Naive thymus-derived CD4-positive, alpha-beta T cell (primary cell): ENCODE measurements around the gene CAMK2A. TPM values are rescaled to one million over a fixed set of nuclear protein-coding genes. Genes with fewer than 3 reads are reported as not detected.

Experiments
- ATAC-seq: fragments of 150-1000 bp; cut with Tn5 transposase; 2 replicates; pipeline ENCODE4 v1.10.0; 2021; ENCODE audit warnings: mild to moderate bottlenecking, moderate library complexity
- CTCF ChIA-PET: fragments of 350-600 bp; sonication (Branson Sonifier 250); formaldehyde crosslinking; loops from one replicate; lab custom pipeline; 2021; ENCODE audit warnings: antibody characterized with exemption; lab: Charles Lee
- POLR2A ChIA-PET: fragments of 350-600 bp; sonication (Branson Sonifier 250); formaldehyde crosslinking; loops from one replicate; lab custom pipeline; 2021; ENCODE audit warnings: antibody characterized with exemption, inconsistent platforms; lab: Charles Lee
- DNase-seq, 9 donors: peaks; one replicate each; pipeline versions ENCODE4 v3.0.0 to v3.0.0-alpha.2; 2020 to 2022; ENCODE audit warnings: mixed read lengths in 1 of 9
- H3K27ac ChIP-seq: one replicate; pipeline ENCODE4 v1.7.0; 2013; ENCODE audit warnings: mild to moderate bottlenecking, low read depth, low read length, moderate library complexity
- H3K27me3 ChIP-seq, 2 donors: one replicate each; pipeline ENCODE4 v1.7.0; 2013; ENCODE audit warnings: low read length in 2 of 2, mild to moderate bottlenecking in 2 of 2, moderate library complexity in 2 of 2; ENCODE audit not compliant: control insufficient read depth in 2 of 2, insufficient read depth in 2 of 2
- H3K36me3 ChIP-seq, 3 experiments: 1 replicate in 2 of 3; 2 replicates in 1 of 3; pipeline ENCODE4 v1.7.0; 2013; ENCODE audit warnings: low read length in 3 of 3, mild to moderate bottlenecking in 3 of 3, moderate library complexity in 1 of 3; ENCODE audit not compliant: insufficient read depth in 3 of 3, control insufficient read depth in 2 of 3
- H3K4me1 ChIP-seq, 2 donors: one replicate each; pipeline ENCODE4 v1.7.0; 2013; ENCODE audit warnings: low read length in 2 of 2, mild to moderate bottlenecking in 2 of 2, moderate library complexity in 1 of 2; ENCODE audit not compliant: control insufficient read depth in 2 of 2, insufficient read depth in 2 of 2
- H3K4me3 ChIP-seq: 2 replicates; pipeline ENCODE4 v1.7.0; 2013; ENCODE audit warnings: mild to moderate bottlenecking, low read length
- H3K9me3 ChIP-seq, 3 experiments: 1 replicate in 2 of 3; 2 replicates in 1 of 3; pipeline ENCODE4 v1.7.0; 2013; ENCODE audit warnings: low read length in 3 of 3; ENCODE audit not compliant: control insufficient read depth in 2 of 3
- H3K27ac Mint-ChIP-seq, 9 donors: one replicate each; pipeline ENCODE4 v1.8.0; 2020 to 2022; ENCODE audit warnings: mixed read lengths in 9 of 9, mild to moderate bottlenecking in 8 of 9, moderate library complexity in 5 of 9, inconsistent platforms in 2 of 9
- H3K27me3 Mint-ChIP-seq, 5 donors: one replicate each; pipeline ENCODE4 v1.8.0; 2021 to 2022; ENCODE audit warnings: mixed read lengths in 5 of 5, mild to moderate bottlenecking in 1 of 5
- H3K36me3 Mint-ChIP-seq, 5 donors: one replicate each; pipeline ENCODE4 v1.8.0; 2020 to 2022; ENCODE audit warnings: mixed read lengths in 5 of 5, mild to moderate bottlenecking in 3 of 5, inconsistent platforms in 1 of 5
- H3K4me1 Mint-ChIP-seq, 7 donors: one replicate each; pipeline ENCODE4 v1.8.0; 2020 to 2022; ENCODE audit warnings: mixed read lengths in 7 of 7, mild to moderate bottlenecking in 3 of 7, inconsistent platforms in 1 of 7
- H3K4me3 Mint-ChIP-seq, 10 donors: one replicate each; pipeline ENCODE4 v1.8.0; 2020 to 2022; ENCODE audit warnings: mild to moderate bottlenecking in 10 of 10, mixed read lengths in 10 of 10, moderate library complexity in 6 of 10, inconsistent platforms in 2 of 10
- H3K9me3 Mint-ChIP-seq, 11 donors: one replicate each; pipeline ENCODE4 v1.8.0; 2020 to 2022; ENCODE audit warnings: mixed read lengths in 11 of 11, mild to moderate bottlenecking in 4 of 11, inconsistent platforms in 1 of 11, moderate library complexity in 1 of 11
- intact Hi-C, 2 donors: fragments of 100-400 bp; cut with micrococcal nuclease; formaldehyde crosslinking; loops; one replicate each; pipeline ENCODE4 v1.15.1; 2023
- polyA plus RNA-seq, 2 donors: library from polyadenylated mRNA; unstranded; fragments of 300-500 nt; fragmentation: Illumina TruSeq; gene quantifications; one replicate each; pipeline ENCODE4 v1.2.3, GENCODE V29; 2021
- total RNA-seq, 6 experiments: library from RNA in 5 of 6; stranded (reverse) in 5 of 6; gene quantifications; 1 replicate in 5 of 6; 2 replicates in 1 of 6; pipeline ENCODE4 v1.2.3 and lab custom pipeline; 2021 to 2026

Gene CAMK2A
- total and polyA plus RNA-seq, 7 experiments from 2014 or later: not detected

DNA sequence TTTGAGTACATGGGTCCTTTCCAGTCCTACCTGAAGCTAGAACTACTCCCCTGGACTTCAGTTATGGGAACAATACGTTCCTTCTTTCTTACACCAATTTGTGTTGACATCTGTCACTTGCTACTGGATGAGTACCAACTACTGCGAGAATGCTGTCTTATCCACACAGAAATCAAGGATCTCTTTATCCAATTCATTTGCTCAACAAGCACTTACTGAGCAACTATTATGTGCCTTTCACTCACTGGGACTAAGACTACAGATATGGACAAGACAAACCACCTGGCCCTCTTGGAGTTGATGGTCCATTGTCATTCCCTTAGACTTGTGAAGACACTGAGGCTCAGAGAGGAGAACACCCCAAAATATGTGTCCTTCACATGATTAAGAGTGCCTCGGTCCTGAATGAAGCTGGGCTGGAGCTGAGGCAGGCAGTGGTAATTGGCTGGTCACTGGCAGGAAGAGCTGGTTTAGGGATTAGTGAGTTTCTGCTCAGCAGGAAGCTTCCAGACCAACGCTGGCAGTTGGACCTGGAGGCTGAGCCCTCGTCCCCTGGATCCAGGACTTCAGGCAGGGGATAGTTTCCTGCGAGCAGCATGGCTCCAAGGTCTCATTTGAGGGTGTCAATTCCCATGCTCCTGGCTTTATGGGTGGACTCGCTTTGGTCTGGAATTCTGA, 21.6 kb upstream of the CAMK2A start:
- Mint-ChIP-seq H3K36me3 (peaks cover 0 to 4% (median 0%) of the 10 kb centered on the region in 5 donors), H3K4me1 (no peaks in the 10 kb centered on the region), H3K4me3 (no peak overlapping the region), H3K27ac (peak overlapping the region in 1 of 9 donors; percentile 57), H3K27me3 (peaks cover 0 to 12% (median 6%) of the 10 kb centered on the region in 5 donors), H3K9me3 (peaks cover 0 to 2% (median 0%) of the 10 kb centered on the region in 11 donors)
- Histone ChIP-seq H3K4me3 (no peak overlapping the region), H3K9me3 (no peaks in the 10 kb centered on the region), H3K27me3 (no peaks in the 10 kb centered on the region), H3K27ac (no peak overlapping the region), H3K4me1 (no peaks in the 10 kb centered on the region), H3K36me3 (no peaks in the 10 kb centered on the region)
- intact Hi-C loops: no loop called here
- peak; percentile 20 for ATAC-seq
- ChIA-PET POLR2A (interaction anchor here (0.6 kb wide), 1 partner anchor 355 kb away, joined by 3 read pairs; no protein-coding TSS in a partner anchor), CTCF (no interaction called here)
- no peak for DNase-seq

DNA sequence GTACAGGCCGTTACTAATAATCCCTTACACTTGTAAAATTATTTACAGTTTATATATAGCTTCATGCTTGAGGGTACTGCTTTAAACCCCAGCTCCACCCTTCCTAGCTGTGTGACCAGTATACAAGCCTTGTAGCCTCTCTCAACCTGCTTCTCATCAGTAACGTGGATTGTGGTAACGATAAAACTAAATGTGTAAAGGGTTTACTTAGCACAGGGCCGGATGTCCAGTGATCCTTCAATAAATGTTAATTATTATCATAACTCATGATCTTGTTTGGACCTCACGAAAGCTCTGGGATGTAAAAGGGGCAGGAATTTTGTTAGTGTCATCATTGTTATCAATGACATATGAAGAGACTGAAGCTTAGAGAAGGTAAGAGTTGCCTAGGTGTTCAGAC, 20.7 kb upstream of the CAMK2A start:
- no peak for ATAC-seq
- Histone ChIP-seq H3K4me1 (no peaks in the 10 kb centered on the region), H3K9me3 (no peaks in the 10 kb centered on the region), H3K36me3 (no peaks in the 10 kb centered on the region), H3K27me3 (no peaks in the 10 kb centered on the region), H3K27ac (no peak overlapping the region), H3K4me3 (no peak overlapping the region)
- Mint-ChIP-seq H3K9me3 (peaks cover 0 to 2% (median 0%) of the 10 kb centered on the region in 11 donors), H3K27ac (no peak overlapping the region), H3K27me3 (peaks cover 0 to 17% (median 7%) of the 10 kb centered on the region in 5 donors), H3K4me3 (no peak overlapping the region), H3K4me1 (peaks cover 0 to 7% (median 3%) of the 10 kb centered on the region in 7 donors), H3K36me3 (peaks cover 0 to 4% (median 0%) of the 10 kb centered on the region in 5 donors)
- CTCF ChIA-PET: no interaction called here
- POLR2A ChIA-PET: no interaction called here
- intact Hi-C loops: no loop called here
- DNase-seq: no peak

DNA sequence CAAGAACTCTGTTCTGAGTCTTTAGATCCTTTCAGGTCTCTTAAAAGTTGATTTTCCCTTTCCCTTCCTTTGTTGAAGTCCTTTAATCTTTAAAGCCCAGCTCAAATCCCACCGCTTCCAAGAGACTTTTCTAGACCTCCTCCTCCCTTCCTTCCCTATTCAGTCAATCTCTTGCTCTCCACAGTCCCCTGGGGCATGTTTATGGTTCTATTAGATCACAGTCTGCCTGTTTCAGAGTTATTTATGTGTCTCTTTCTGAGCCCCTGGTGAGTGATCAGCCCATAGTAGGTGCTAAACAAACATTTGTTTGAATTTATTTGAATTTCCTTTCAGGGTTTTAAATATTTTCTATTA, 20.3 kb upstream of the CAMK2A start:
- Mint-ChIP-seq H3K27ac (no peak overlapping the region), H3K4me1 (peaks cover 0 to 7% (median 3%) of the 10 kb centered on the region in 7 donors), H3K36me3 (peaks cover 0 to 4% (median 0%) of the 10 kb centered on the region in 5 donors), H3K27me3 (peaks cover 0 to 19% (median 7%) of the 10 kb centered on the region in 5 donors), H3K4me3 (no peak overlapping the region), H3K9me3 (peaks cover 0 to 2% (median 0%) of the 10 kb centered on the region in 11 donors)
- CTCF ChIA-PET: no interaction called here
- Histone ChIP-seq H3K9me3 (no peaks in the 10 kb centered on the region), H3K27me3 (no peaks in the 10 kb centered on the region), H3K4me1 (no peaks in the 10 kb centered on the region), H3K4me3 (no peak overlapping the region), H3K36me3 (no peaks in the 10 kb centered on the region), H3K27ac (no peak overlapping the region)
- POLR2A ChIA-PET: no interaction called here
- DNase-seq (no peak), ATAC-seq (no peak)
- intact Hi-C loops: no loop called here

DNA sequence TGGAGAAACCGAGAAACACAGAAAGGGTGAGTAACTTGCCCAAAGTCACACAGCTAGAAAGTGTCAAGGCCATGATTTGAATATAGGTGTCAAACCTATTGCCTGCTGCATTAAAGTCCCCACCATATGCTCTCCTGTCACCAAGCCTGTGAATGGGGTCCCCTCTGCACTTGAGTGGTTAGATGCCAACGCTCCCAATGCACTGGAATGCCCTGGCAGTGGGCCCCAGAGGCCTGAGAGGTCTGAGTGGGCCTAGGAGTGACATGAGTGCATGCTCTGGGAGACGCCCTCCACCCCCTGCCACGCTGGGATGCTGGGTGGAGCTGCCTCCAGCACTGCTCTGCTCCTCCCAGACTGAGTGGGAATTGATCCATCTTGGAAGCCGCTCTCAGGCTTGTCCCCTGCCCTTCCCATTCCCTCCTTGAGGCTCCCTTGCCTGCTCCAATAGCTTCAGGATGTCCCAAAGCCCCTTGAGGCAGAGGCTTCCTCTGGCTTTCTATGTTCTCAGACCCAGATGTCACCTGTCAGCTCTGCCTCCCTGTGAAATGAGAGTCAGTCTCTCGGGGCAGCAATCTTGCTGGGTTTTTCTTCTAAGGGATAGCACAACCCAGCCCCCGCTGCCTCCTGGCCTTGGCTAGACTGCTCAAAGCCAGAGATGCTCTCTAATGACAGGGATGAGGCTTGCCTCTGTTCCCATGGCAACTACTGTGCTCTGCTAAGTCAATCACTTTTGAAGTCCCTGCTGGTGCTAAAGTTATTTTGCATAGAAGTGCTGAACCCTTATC, 19.7 kb upstream of the CAMK2A start:
- Mint-ChIP-seq H3K36me3 (peaks cover 0 to 4% (median 0%) of the 10 kb centered on the region in 5 donors), H3K4me1 (peaks cover 0 to 7% (median 3%) of the 10 kb centered on the region in 7 donors), H3K4me3 (no peak overlapping the region), H3K27ac (no peak overlapping the region), H3K27me3 (peaks cover under 1 to 25% (median 8%) of the 10 kb centered on the region in 5 donors), H3K9me3 (peaks cover 0 to 2% (median 0%) of the 10 kb centered on the region in 11 donors)
- ATAC-seq (no peak), DNase-seq (no peak)
- H3K4me3 ChIP-seq: no peak overlapping the region
- intact Hi-C loops: no loop called here
- no peaks in the 10 kb centered on the region for H3K27me3 ChIP-seq
- no peaks in the 10 kb centered on the region for H3K4me1 ChIP-seq
- ChIA-PET POLR2A (no interaction called here), CTCF (no interaction called here)
- H3K27ac ChIP-seq: no peak overlapping the region
- H3K9me3 ChIP-seq: no peaks in the 10 kb centered on the region
- no peaks in the 10 kb centered on the region for H3K36me3 ChIP-seq

DNA sequence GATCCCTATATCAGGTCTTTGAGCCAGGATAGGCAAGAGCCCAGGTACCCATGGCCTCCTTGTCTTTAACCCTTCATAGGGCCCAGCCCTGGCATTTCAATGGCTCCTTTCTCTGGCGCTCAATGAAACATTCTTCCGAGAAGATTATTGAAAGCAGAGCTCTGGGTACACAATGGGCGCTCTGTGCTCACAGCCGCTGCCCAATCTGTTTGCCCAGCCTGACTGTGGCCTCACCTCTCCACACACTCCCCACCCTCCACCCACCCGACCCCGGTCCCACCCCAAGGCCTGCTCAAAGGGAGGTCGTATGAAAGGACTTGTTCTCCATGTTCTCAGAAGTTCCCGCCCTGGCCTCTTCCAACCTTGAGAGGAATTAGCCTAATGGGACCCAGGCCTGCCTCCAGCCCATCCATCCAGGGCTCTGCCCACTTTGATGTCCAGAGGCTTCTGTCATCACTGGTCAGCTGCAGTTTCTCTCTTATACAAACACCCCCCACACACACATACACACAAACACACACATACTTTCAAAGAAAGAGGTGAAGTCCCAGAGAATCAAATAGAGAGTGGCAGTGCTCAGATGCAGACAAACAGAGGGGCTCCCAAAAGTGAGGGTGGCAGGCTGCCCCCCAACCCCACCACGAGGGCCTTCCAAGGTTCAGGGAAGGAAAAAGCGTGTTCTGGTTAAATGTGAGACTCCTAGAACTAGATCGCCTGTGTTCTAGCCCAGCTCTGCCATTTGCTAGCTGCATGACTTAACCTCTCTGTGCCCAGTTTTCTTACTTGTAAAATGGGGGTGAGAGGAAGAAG, 18.2 kb upstream of the CAMK2A start:
- Mint-ChIP-seq H3K27me3 (peaks cover 10 to 40% (median 18%) of the 10 kb centered on the region in 5 donors), H3K9me3 (peaks cover 0 to 2% (median 0%) of the 10 kb centered on the region in 11 donors), H3K36me3 (no peaks in the 10 kb centered on the region), H3K27ac (no peak overlapping the region), H3K4me3 (no peak overlapping the region), H3K4me1 (peaks cover 0 to 7% (median 3%) of the 10 kb centered on the region in 7 donors)
- Histone ChIP-seq H3K4me3 (no peak overlapping the region), H3K27me3 (no peaks in the 10 kb centered on the region), H3K36me3 (no peaks in the 10 kb centered on the region), H3K4me1 (no peaks in the 10 kb centered on the region), H3K27ac (no peak overlapping the region), H3K9me3 (no peaks in the 10 kb centered on the region)
- ChIA-PET CTCF (interaction anchor here (0.7 kb wide), 1 partner anchor 78 kb away, joined by 3 read pairs; no protein-coding TSS in a partner anchor), POLR2A (no interaction called here)
- DNase-seq (no peak), ATAC-seq (no peak)
- intact Hi-C loops: no loop called here

DNA sequence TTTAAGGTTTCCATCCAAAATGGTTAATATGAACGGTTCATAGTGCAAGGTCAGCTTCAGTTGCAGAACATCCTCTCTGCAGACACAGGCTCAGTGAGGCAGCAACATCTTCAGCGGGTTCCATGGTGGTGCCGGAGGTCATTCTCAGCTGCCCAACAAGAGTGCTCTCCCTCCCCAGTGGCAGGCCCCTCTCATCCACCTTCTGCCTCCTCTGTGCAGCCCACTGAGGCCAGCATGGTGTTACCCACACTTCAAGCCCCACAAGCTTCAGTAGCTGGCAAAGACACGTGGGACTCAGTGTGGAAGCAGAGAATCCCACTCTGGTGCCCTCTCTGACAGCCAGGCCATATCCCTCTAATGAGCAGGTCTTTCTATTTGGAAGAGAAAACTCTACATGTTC, 17.2 kb upstream of the CAMK2A start:
- H3K4me3 ChIP-seq: no peak overlapping the region
- ATAC-seq: no peak
- no peak overlapping the region for H3K27ac ChIP-seq
- POLR2A ChIA-PET: no interaction called here
- CTCF ChIA-PET: no interaction called here
- intact Hi-C loops: no loop called here
- Mint-ChIP-seq H3K36me3 (no peaks in the 10 kb centered on the region), H3K4me3 (no peak overlapping the region), H3K27me3 (peaks cover 12 to 41% (median 23%) of the 10 kb centered on the region in 5 donors), H3K9me3 (peaks cover 0 to 2% (median 0%) of the 10 kb centered on the region in 11 donors), H3K4me1 (peaks cover under 1 to 7% (median 4%) of the 10 kb centered on the region in 7 donors), H3K27ac (no peak overlapping the region)
- no peaks in the 10 kb centered on the region for H3K4me1 ChIP-seq
- no peaks in the 10 kb centered on the region for H3K9me3 ChIP-seq
- H3K36me3 ChIP-seq: no peaks in the 10 kb centered on the region
- H3K27me3 ChIP-seq: no peaks in the 10 kb centered on the region
- DNase-seq: no peak
